Vagina (tissue), 2 donors: ENCODE measurements around the gene APLN. TPM values are rescaled to one million over a fixed set of nuclear protein-coding genes. Genes with fewer than 3 reads are reported as not detected.

Source experiments
- DNase-seq, 2 donors: peaks; one replicate each; pipeline ENCODE4 v3.0.0-alpha.2; 2017; ENCODE audit errors: extremely low spot score in 2 of 2
- H3K27ac ChIP-seq: fragments of 200-600 bp; sonication (generic); one replicate; pipeline ENCODE4 v1.5.1; 2019
- H3K27me3 ChIP-seq: fragments of 200-600 bp; sonication (generic); one replicate; pipeline ENCODE4 v1.5.1; 2019
- H3K36me3 ChIP-seq, 2 donors: fragments of 200-600 bp; sonication (generic); one replicate each; pipeline ENCODE4 v1.5.1; 2017 to 2019
- H3K4me1 ChIP-seq: fragments of 200-600 bp; sonication (generic); one replicate; pipeline ENCODE4 v1.5.1; 2019
- H3K4me3 ChIP-seq, 2 donors: fragments of 200-600 bp; sonication (generic); 1 replicate in 1 of 2; 2 replicates in 1 of 2; pipeline ENCODE4 v1.5.1; 2016 to 2019
- H3K9me3 ChIP-seq: fragments of 200-600 bp; sonication (generic); one replicate; pipeline ENCODE4 v1.5.1; 2019
- CTCF ChIP-seq, 3 experiments: fragments of 450-650 bp in 2 of 3; fragments of 200-600 bp in 1 of 3; sonication (generic) in 1 of 3; IDR thresholded peaks; one replicate each; pipeline ENCODE4 v1.5.1; 2017 to 2019; ENCODE audit warnings: antibody characterized with exemption in 3 of 3, mild to moderate bottlenecking in 2 of 3, moderate library complexity in 2 of 3
- POLR2A ChIP-seq, 2 donors: fragments of 450-650 bp; IDR thresholded peaks; one replicate each; pipeline ENCODE4 v1.6.1; 2017; ENCODE audit warnings: antibody characterized with exemption in 2 of 2, mild to moderate bottlenecking in 2 of 2, moderate library complexity in 2 of 2
- POLR2AphosphoS5 ChIP-seq, 2 donors: sonication (generic); formaldehyde crosslinking; IDR thresholded peaks; one replicate each; pipeline ENCODE4 v1.9.0; 2017; ENCODE audit warnings: antibody characterized with exemption in 2 of 2, mild to moderate bottlenecking in 2 of 2, low read depth in 1 of 2; ENCODE audit not compliant: insufficient read depth in 1 of 2
- intact Hi-C: fragments of 100-400 bp; cut with DNase I; formaldehyde crosslinking; loops from one replicate; pipeline ENCODE4 v1.15.1; 2023
- total RNA-seq: library from RNA; depleted of rRNA; stranded (reverse); fragments of >200 nt; gene quantifications from one replicate; pipeline ENCODE4 v1.2.3, GENCODE V29; 2016

The APLN gene
- total RNA-seq, 1 donor from 2014 or later = not detected

- H3K4me1 ChIP-seq = peaks cover 16% of the 10 kb centered on the region
- H3K27me3 ChIP-seq = no peaks in the 10 kb centered on the region
- H3K27ac ChIP-seq = no peak overlapping the region
- TF ChIP-seq CTCF (IDR thresholded peaks at IDR 0.05) (no peak), POLR2AphosphoS5 (IDR thresholded peaks at IDR 0.05; ENCODE audit: insufficient read depth in 1 of 2, low read depth in 1 of 2) (no peak), POLR2A (IDR thresholded peaks at IDR 0.05) (no peak)
- peak; percentile 77 to 87 for DNase-seq
- H3K4me3 ChIP-seq = no peak overlapping the region
- H3K36me3 ChIP-seq = no peaks in the 10 kb centered on the region
- intact Hi-C loops = no loop called here
- no peaks in the 10 kb centered on the region for H3K9me3 ChIP-seq
These were observed 2.8 kb downstream of the APLN start for GRCh38 chrX:129651756-129652564.

DNA sequence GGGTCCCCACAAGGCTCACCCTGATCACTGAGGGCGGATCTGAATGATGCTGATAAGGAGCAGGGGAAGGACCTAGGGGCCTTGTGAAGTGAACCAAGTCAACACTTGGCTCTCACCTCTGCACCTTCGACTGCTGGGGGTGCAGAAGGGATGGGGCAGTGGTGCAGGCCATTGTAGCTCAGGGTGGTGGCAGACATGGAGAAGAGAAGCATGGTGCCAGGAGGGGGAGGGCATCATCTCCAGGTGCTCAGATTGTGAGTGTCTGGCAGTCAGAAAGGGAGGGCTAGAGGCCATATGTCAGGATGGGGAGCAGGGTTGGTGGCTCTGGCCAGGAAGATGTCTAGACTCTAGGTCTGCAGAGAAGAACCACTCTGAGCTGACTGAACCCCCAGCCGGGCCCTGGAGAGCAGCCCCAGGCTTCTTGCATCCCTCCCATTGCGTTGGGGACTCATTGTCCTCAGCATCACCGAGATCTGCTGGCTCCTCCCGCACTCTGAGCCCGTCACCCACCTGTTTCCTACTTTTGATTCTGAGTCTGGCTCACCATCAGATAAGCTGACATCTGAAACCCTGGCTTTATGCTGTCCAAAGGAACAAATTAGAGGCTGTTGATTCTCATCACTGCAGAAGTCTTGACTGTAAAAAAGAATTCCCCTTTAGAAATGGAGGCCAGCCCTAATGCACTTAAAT is 3.8 kb downstream of the APLN start:
- H3K4me3 ChIP-seq = no peak overlapping the region
- TF ChIP-seq POLR2AphosphoS5 (IDR thresholded peaks at IDR 0.05; ENCODE audit: insufficient read depth in 1 of 2, low read depth in 1 of 2) = no peak
- no peak for TF ChIP-seq CTCF (IDR thresholded peaks at IDR 0.05)
- no peak for TF ChIP-seq POLR2A (IDR thresholded peaks at IDR 0.05)
- peaks cover 16% of the 10 kb centered on the region for H3K4me1 ChIP-seq
- H3K27me3 ChIP-seq = no peaks in the 10 kb centered on the region
- no peaks in the 10 kb centered on the region for H3K36me3 ChIP-seq
- intact Hi-C loops = no loop called here
- H3K9me3 ChIP-seq = no peaks in the 10 kb centered on the region
- peak in 1 of 2 donors; percentile 94 for DNase-seq
- no peak overlapping the region for H3K27ac ChIP-seq

- intact Hi-C loops = no loop called here
- Histone ChIP-seq H3K36me3 (no peaks in the 10 kb centered on the region), H3K9me3 (no peaks in the 10 kb centered on the region), H3K4me3 (no peak overlapping the region), H3K4me1 (peaks cover 13% of the 10 kb centered on the region), H3K27ac (no peak overlapping the region), H3K27me3 (no peaks in the 10 kb centered on the region)
- DNase-seq = peak; percentile 60 to 64
- no peak for TF ChIP-seq CTCF (IDR thresholded peaks at IDR 0.05)
- TF ChIP-seq POLR2AphosphoS5 (IDR thresholded peaks at IDR 0.05; ENCODE audit: insufficient read depth in 1 of 2, low read depth in 1 of 2) = no peak
- no peak for TF ChIP-seq POLR2A (IDR thresholded peaks at IDR 0.05)
These were observed 4.5 kb downstream of the APLN start for GRCh38 chrX:129650183-129650689.

GRCh38 chrX:129649268-129650182 is 5.2 kb downstream of the APLN start:
- no peaks in the 10 kb centered on the region for H3K9me3 ChIP-seq
- H3K27ac ChIP-seq = no peak overlapping the region
- DNase-seq = peak; percentile 60 to 87
- peaks cover 8% of the 10 kb centered on the region for H3K4me1 ChIP-seq
- H3K27me3 ChIP-seq = no peaks in the 10 kb centered on the region
- no peak overlapping the region for H3K4me3 ChIP-seq
- TF ChIP-seq POLR2A (IDR thresholded peaks at IDR 0.05) (no peak), POLR2AphosphoS5 (IDR thresholded peaks at IDR 0.05; ENCODE audit: insufficient read depth in 1 of 2, low read depth in 1 of 2) (no peak), CTCF (IDR thresholded peaks at IDR 0.05) (no peak)
- H3K36me3 ChIP-seq = no peaks in the 10 kb centered on the region
- intact Hi-C loops = no loop called here
